GM15510 (cell line): ENCODE data around the gene ANKRD9.

Experiments used
- POLR2A ChIP-seq: IDR thresholded peaks from 3 replicates; pipeline ENCODE4 v1.6.1; 2011; ENCODE audit warnings: borderline replicate concordance; ENCODE audit not compliant: insufficient read length; ENCODE audit errors: extremely low read depth

ANKRD9 gene

GRCh38 chr14:102484316-102484715 lies 25.3 kb downstream of the ANKRD9 start:
- TF ChIP-seq POLR2A, result no peak

GRCh38 chr14:102481791-102482238 lies 27.8 kb downstream of the ANKRD9 start:
- no peak for TF ChIP-seq POLR2A

GRCh38 chr14:102481371-102481770 lies 28.2 kb downstream of the ANKRD9 start:
- TF ChIP-seq POLR2A, result no peak

GRCh38 chr14:102479777-102480176 lies 29.8 kb downstream of the ANKRD9 start:
- no peak for TF ChIP-seq POLR2A

GRCh38 chr14:102479107-102479506 lies 30.5 kb downstream of the ANKRD9 start:
- TF ChIP-seq POLR2A, result no peak

- TF ChIP-seq POLR2A, result no peak
These were observed 34.6 kb downstream of the ANKRD9 start for GRCh38 chr14:102474934-102475333.

- TF ChIP-seq POLR2A, result no peak
These were observed 36.0 kb downstream of the ANKRD9 start for GRCh38 chr14:102473559-102473958.

GRCh38 chr14:102472791-102473150 lies 36.8 kb downstream of the ANKRD9 start:
- no peak for TF ChIP-seq POLR2A

GRCh38 chr14:102471921-102472790 lies 37.4 kb downstream of the ANKRD9 start:
- no peak for TF ChIP-seq POLR2A

- no peak for TF ChIP-seq POLR2A
These were observed 40.3 kb downstream of the ANKRD9 start for GRCh38 chr14:102469261-102469660.

GRCh38 chr14:102464846-102465341 lies 44.7 kb downstream of the ANKRD9 start:
- TF ChIP-seq POLR2A, result no peak

GRCh38 chr14:102464006-102464405 lies 45.6 kb downstream of the ANKRD9 start:
- no peak for TF ChIP-seq POLR2A

GRCh38 chr14:102462391-102462790 lies 47.2 kb downstream of the ANKRD9 start:
- no peak for TF ChIP-seq POLR2A

- TF ChIP-seq POLR2A, result no peak
These were observed 47.9 kb downstream of the ANKRD9 start for GRCh38 chr14:102461490-102462338.

- TF ChIP-seq POLR2A, result no peak
These were observed 52.1 kb downstream of the ANKRD9 start for GRCh38 chr14:102457509-102457908.

GRCh38 chr14:102454711-102455110 lies 54.9 kb downstream of the ANKRD9 start:
- no peak for TF ChIP-seq POLR2A

- TF ChIP-seq POLR2A, result no peak
These were observed 57.3 kb downstream of the ANKRD9 start for GRCh38 chr14:102452302-102452701.
